Regular cardiac myocyte (primary cell): ENCODE data around the gene ECSCR. TPM values are rescaled to one million over a fixed set of nuclear protein-coding genes. Genes with fewer than 3 reads are reported as not detected.

Source experiments
- total RNA-seq: library from RNA; depleted of rRNA; stranded (reverse); fragments of >200 nt; gene quantifications from 2 replicates; pipeline ENCODE4 v1.2.3, GENCODE V29; 2014

ECSCR gene
- 3.4 and 9.2 TPM in 2 replicates for total RNA-seq

GRCh38 chr5:139462586-139463276 is at the start of gene ECSCR:
Gene ECSCR, minus strand, starts transcription at chr5:139462743. Its CDS starts 73 bp downstream, at chr5:139462670.

GRCh38 chr5:139482050-139482889 is 19.7 kb upstream of the ECSCR start, which contains the start of gene STING1:
Gene STING1, minus strand, starts transcription at chr5:139482758. Its CDS starts 1,054 bp downstream, at chr5:139481704.

GRCh38 chr5:139470821-139471300 is 8.3 kb upstream of the ECSCR start, which contains the start of gene SMIM33:
Gene SMIM33, plus strand, starts transcription at chr5:139471004. Its CDS starts 118 bp downstream, at chr5:139471122.

GRCh38 chr5:139439013-139439903 is 23.3 kb downstream of the ECSCR start, which contains the start of gene DNAJC18:
Gene DNAJC18, minus strand, starts transcription at chr5:139439525. Its CDS starts 80 bp downstream, at chr5:139439445.

GRCh38 chr5:139403787-139404483 is 58.6 kb downstream of the ECSCR start, which contains the start of gene SPATA24:
Gene SPATA24, minus strand, starts transcription at chr5:139404089. Its CDS starts 29 bp downstream, at chr5:139404060.

Other genes starting within 250 kb of the ECSCR start
- 226 and 241 TPM in 2 replicates for gene MATR3, start 169.0 kb downstream of the ECSCR start, total RNA-seq
- gene PAIP2, start 120.9 kb downstream of the ECSCR start, total RNA-seq: 81.5 and 118 TPM in 2 replicates
- not detected in 2 replicates for gene SLC23A1, start 79.4 kb downstream of the ECSCR start, total RNA-seq
- gene MZB1, start 72.8 kb downstream of the ECSCR start, total RNA-seq: not detected in 2 replicates
- 1.1 and 1.2 TPM in 2 replicates for gene PROB1, start 67.6 kb downstream of the ECSCR start, total RNA-seq
- 4.5 and 5.2 TPM in 2 replicates for gene SPATA24, start 58.7 kb downstream of the ECSCR start, total RNA-seq
- gene DNAJC18, start 23.2 kb downstream of the ECSCR start, total RNA-seq: 5.4 and 7.3 TPM in 2 replicates
- gene SMIM33, start 8.3 kb upstream of the ECSCR start, total RNA-seq: under 0.01 TPM in 1 of 2 replicates, not detected in the other
- 16.9 and 27.8 TPM in 2 replicates for gene STING1, start 20.0 kb upstream of the ECSCR start, total RNA-seq
- gene UBE2D2, start 98.6 kb upstream of the ECSCR start, total RNA-seq: 53.9 and 54.7 TPM in 2 replicates
- 50.7 and 53.7 TPM in 2 replicates for gene CXXC5, start 185.6 kb upstream of the ECSCR start, total RNA-seq